GM15510 (cell line): ENCODE measurements around the gene SSTR3.

Source experiments
- POLR2A ChIP-seq: IDR thresholded peaks from 3 replicates; pipeline ENCODE4 v1.6.1; 2011; ENCODE audit warnings: borderline replicate concordance; ENCODE audit not compliant: insufficient read length; ENCODE audit errors: extremely low read depth

Gene SSTR3

GRCh38 chr22:37187552-37187890 lies 24.8 kb downstream of the SSTR3 start:
- TF ChIP-seq POLR2A: no peak

GRCh38 chr22:37186997-37187522 lies 25.2 kb downstream of the SSTR3 start:
- TF ChIP-seq POLR2A: no peak

GRCh38 chr22:37186228-37186996 lies 25.9 kb downstream of the SSTR3 start:
- TF ChIP-seq POLR2A: no peak

- no peak for TF ChIP-seq POLR2A
Observed at GRCh38 chr22:37185646-37186227, 26.5 kb downstream of the SSTR3 start.

- TF ChIP-seq POLR2A: no peak
Observed at GRCh38 chr22:37184816-37185541, 27.3 kb downstream of the SSTR3 start.

GRCh38 chr22:37184380-37184755 lies 27.9 kb downstream of the SSTR3 start:
- no peak for TF ChIP-seq POLR2A

GRCh38 chr22:37183432-37184379 lies 28.6 kb downstream of the SSTR3 start:
- no peak for TF ChIP-seq POLR2A

GRCh38 chr22:37182949-37183245 lies 29.4 kb downstream of the SSTR3 start:
- TF ChIP-seq POLR2A: no peak

GRCh38 chr22:37182101-37182948 lies 30.0 kb downstream of the SSTR3 start:
- TF ChIP-seq POLR2A: no peak

- no peak for TF ChIP-seq POLR2A
Observed at GRCh38 chr22:37181681-37182080, 30.6 kb downstream of the SSTR3 start.

GRCh38 chr22:37180531-37181231 lies 31.6 kb downstream of the SSTR3 start:
- TF ChIP-seq POLR2A: no peak

- no peak for TF ChIP-seq POLR2A
Observed at GRCh38 chr22:37179622-37180420, 32.5 kb downstream of the SSTR3 start.

GRCh38 chr22:37179126-37179470 lies 33.2 kb downstream of the SSTR3 start:
- TF ChIP-seq POLR2A: no peak
